HG03060 (cell line): ENCODE data around the gene COMMD10.

Experiments
- ATAC-seq: cut with Tn5 transposase; IDR thresholded peaks from one replicate; pipeline ENCODE4 v1.9.1; 2021; ENCODE audit warnings: low read depth, moderate number of reproducible peaks; ENCODE audit not compliant: unreplicated experiment

COMMD10 gene

GRCh38 chr5:116209166-116209565 lies 124.3 kb downstream of the COMMD10 start:
- no peak for ATAC-seq

GRCh38 chr5:116212225-116212624 lies 127.4 kb downstream of the COMMD10 start:
- no peak for ATAC-seq

- ATAC-seq = no peak
Measured at GRCh38 chr5:116216246-116216645, 131.4 kb downstream of the COMMD10 start.

- no peak for ATAC-seq
Measured at GRCh38 chr5:116225281-116225922, 140.6 kb downstream of the COMMD10 start.

GRCh38 chr5:116229131-116229689 lies 144.4 kb downstream of the COMMD10 start:
- ATAC-seq = no peak

GRCh38 chr5:116231288-116231687 lies 146.5 kb downstream of the COMMD10 start:
- ATAC-seq = no peak

- no peak for ATAC-seq
Measured at GRCh38 chr5:116234681-116235080, 149.9 kb downstream of the COMMD10 start.

GRCh38 chr5:116237917-116238500 lies 153.2 kb downstream of the COMMD10 start:
- ATAC-seq = no peak

- ATAC-seq = no peak
Measured at GRCh38 chr5:116242343-116242742, 157.5 kb downstream of the COMMD10 start.

- no peak for ATAC-seq
Measured at GRCh38 chr5:116248432-116248831, 163.6 kb downstream of the COMMD10 start.

- ATAC-seq = no peak
Measured at GRCh38 chr5:116249648-116250047, 164.8 kb downstream of the COMMD10 start.

GRCh38 chr5:116256717-116257116 lies 171.9 kb downstream of the COMMD10 start:
- no peak for ATAC-seq

GRCh38 chr5:116265471-116265870 lies 180.6 kb downstream of the COMMD10 start:
- ATAC-seq = no peak

GRCh38 chr5:116271446-116272025 lies 186.7 kb downstream of the COMMD10 start:
- ATAC-seq = no peak

- no peak for ATAC-seq
Measured at GRCh38 chr5:116272281-116272941, 187.6 kb downstream of the COMMD10 start.

- ATAC-seq = peak; percentile 100
Measured at GRCh38 chr5:116273448-116274242, 188.8 kb downstream of the COMMD10 start.

GRCh38 chr5:116274251-116274650 lies 189.4 kb downstream of the COMMD10 start:
- ATAC-seq = no peak

GRCh38 chr5:116275282-116275681 lies 190.5 kb downstream of the COMMD10 start:
- ATAC-seq = no peak

GRCh38 chr5:116276952-116277351 lies 192.1 kb downstream of the COMMD10 start:
- ATAC-seq = no peak

- no peak for ATAC-seq
Measured at GRCh38 chr5:116280149-116280803, 195.5 kb downstream of the COMMD10 start.
